H9 (cell line): ENCODE measurements around the gene TANK. TPM values are rescaled to one million over a fixed set of nuclear protein-coding genes. Genes with fewer than 3 reads are reported as not detected.

Experiments
- DNase-seq: peaks from one replicate; pipeline ENCODE4 v3.0.0-alpha.2; 2017
- H2AFZ ChIP-seq: one replicate; pipeline ENCODE4 v1.6.1; 2013; ENCODE audit warnings: mild to moderate bottlenecking, low read length, control low read depth, moderate library complexity
- H2AK5ac ChIP-seq: 2 replicates; pipeline ENCODE4 v1.6.1; 2013; ENCODE audit warnings: low read length, control low read depth, mixed read lengths; ENCODE audit not compliant: insufficient read length
- H2BK120ac ChIP-seq: one replicate; pipeline ENCODE4 v1.6.1; 2013; ENCODE audit warnings: low read depth, mild to moderate bottlenecking, low read length, control low read depth, inconsistent platforms; ENCODE audit not compliant: poor library complexity, severe bottlenecking
- H2BK12ac ChIP-seq: 2 replicates; pipeline ENCODE4 v1.6.1; 2013; ENCODE audit warnings: low read length, control low read depth, mixed read lengths, low read depth; ENCODE audit not compliant: insufficient read length
- H2BK15ac ChIP-seq: 2 replicates; pipeline ENCODE4 v1.6.1; 2013; ENCODE audit warnings: low read depth, low read length, control low read depth
- H2BK20ac ChIP-seq: one replicate; pipeline ENCODE4 v1.6.1; 2013; ENCODE audit warnings: low read depth, mild to moderate bottlenecking, low read length, control low read depth, inconsistent platforms; ENCODE audit not compliant: poor library complexity, severe bottlenecking
- H2BK5ac ChIP-seq: 2 replicates; pipeline ENCODE4 v1.6.1; 2013; ENCODE audit warnings: low read length, control low read depth, mixed read lengths; ENCODE audit not compliant: insufficient read length
- H3K14ac ChIP-seq: 2 replicates; pipeline ENCODE4 v1.6.1; 2013; ENCODE audit warnings: low read length, control low read depth; ENCODE audit not compliant: insufficient read depth
- H3K18ac ChIP-seq: 2 replicates; pipeline ENCODE4 v1.6.1; 2013; ENCODE audit warnings: low read depth, mild to moderate bottlenecking, mixed read lengths, low read length, control low read depth; ENCODE audit not compliant: insufficient read length
- H3K23ac ChIP-seq: 2 replicates; pipeline ENCODE4 v1.6.1; 2013; ENCODE audit warnings: low read length, control low read depth, mixed read lengths, low read depth; ENCODE audit not compliant: insufficient read length
- H3K23me2 ChIP-seq: 2 replicates; pipeline ENCODE4 v1.6.1; 2013; ENCODE audit warnings: low read depth, mild to moderate bottlenecking, mixed read lengths, low read length, control low read depth; ENCODE audit not compliant: insufficient read length, poor library complexity, severe bottlenecking
- H3K27ac ChIP-seq: 2 replicates; pipeline ENCODE4 v1.5.1; 2013; ENCODE audit warnings: low read length, control low read depth, mixed read lengths, low read depth; ENCODE audit not compliant: insufficient read length
- H3K27me3 ChIP-seq: 2 replicates; pipeline ENCODE4 v1.6.1; 2013; ENCODE audit warnings: low read length, control low read depth, inconsistent platforms; ENCODE audit not compliant: insufficient read depth
- H3K4ac ChIP-seq: 2 replicates; pipeline ENCODE4 v1.6.1; 2013; ENCODE audit warnings: low read depth, mild to moderate bottlenecking, control low read depth, inconsistent platforms, low read length, moderate library complexity
- H3K4me1 ChIP-seq: 2 replicates; pipeline ENCODE4 v1.6.1; 2013; ENCODE audit warnings: low read length, control low read depth, inconsistent platforms; ENCODE audit not compliant: insufficient read depth
- H3K4me2 ChIP-seq: 2 replicates; pipeline ENCODE4 v1.6.1; 2013; ENCODE audit warnings: low read length, control low read depth, mixed read lengths; ENCODE audit not compliant: insufficient read length, insufficient read depth
- H3K56ac ChIP-seq: 2 replicates; pipeline ENCODE4 v1.6.1; 2013; ENCODE audit warnings: low read depth, mild to moderate bottlenecking, mixed read lengths, low read length, control low read depth; ENCODE audit not compliant: insufficient read length
- H3K79me1 ChIP-seq: 2 replicates; pipeline ENCODE4 v1.6.1; 2013; ENCODE audit warnings: low read depth, mild to moderate bottlenecking, moderate library complexity, low read length, control low read depth, inconsistent platforms; ENCODE audit not compliant: insufficient read depth, poor library complexity, severe bottlenecking
- H3K79me2 ChIP-seq: 2 replicates; pipeline ENCODE4 v1.6.1; 2013; ENCODE audit warnings: low read length, control low read depth, inconsistent platforms; ENCODE audit not compliant: insufficient read depth
- H3K9ac ChIP-seq: 2 replicates; pipeline ENCODE4 v1.6.1; 2013; ENCODE audit warnings: low read length, control low read depth, mixed read lengths; ENCODE audit not compliant: insufficient read length; ENCODE audit errors: extremely low read depth
- H3K9me3 ChIP-seq: one replicate; pipeline ENCODE4 v1.6.1; 2013; ENCODE audit warnings: low read depth, low read length, inconsistent platforms; ENCODE audit not compliant: control insufficient read depth
- H3T11ph ChIP-seq: one replicate; pipeline ENCODE4 v1.6.1; 2013; ENCODE audit warnings: mild to moderate bottlenecking, low read length, control low read depth, inconsistent platforms
- H4K20me1 ChIP-seq: one replicate; pipeline ENCODE4 v1.6.1; 2013; ENCODE audit not compliant: control insufficient read depth, insufficient read length, insufficient read depth
- H4K5ac ChIP-seq: 2 replicates; pipeline ENCODE4 v1.6.1; 2013; ENCODE audit warnings: low read depth, mild to moderate bottlenecking, mixed read lengths, low read length, control low read depth; ENCODE audit not compliant: insufficient read length
- H4K8ac ChIP-seq: replicated peaks from 2 replicates; pipeline ENCODE4 v1.6.1; 2013; ENCODE audit warnings: low read length, control low read depth, mixed read lengths, low read depth; ENCODE audit not compliant: insufficient read length
- H4K91ac ChIP-seq: 2 replicates; pipeline ENCODE4 v1.6.1; 2013; ENCODE audit warnings: low read depth, mild to moderate bottlenecking, moderate library complexity, mixed read lengths, low read length, control low read depth; ENCODE audit not compliant: insufficient read length
- H3K27ac Mint-ChIP-seq, 3 experiments: 2 replicates in 2 of 3; 3 replicates in 1 of 3; pipeline ENCODE4 v1.8.0; 2020 to 2021; ENCODE audit warnings: mixed read lengths in 3 of 3, mild to moderate bottlenecking in 1 of 3, moderate library complexity in 1 of 3
- H3K27me3 Mint-ChIP-seq: 2 replicates; pipeline ENCODE4 v1.8.0; 2021; ENCODE audit warnings: low read depth, mild to moderate bottlenecking, moderate library complexity, mixed read lengths
- H3K36me3 Mint-ChIP-seq, 3 experiments: 2 replicates in 2 of 3; 3 replicates in 1 of 3; pipeline ENCODE4 v1.8.0; 2020 to 2021; ENCODE audit warnings: low read depth in 3 of 3, mixed read lengths in 3 of 3; ENCODE audit not compliant: insufficient read depth in 1 of 3
- H3K4me1 Mint-ChIP-seq, 2 experiments: 2 replicates each; pipeline ENCODE4 v1.8.0; 2020; ENCODE audit warnings: mixed read lengths in 2 of 2
- H3K4me3 Mint-ChIP-seq, 2 experiments: 2 replicates in 1 of 2; 3 replicates in 1 of 2; pipeline ENCODE4 v1.8.0; 2020 to 2021; ENCODE audit warnings: mild to moderate bottlenecking in 2 of 2, mixed read lengths in 2 of 2, moderate library complexity in 1 of 2
- H3K9me3 Mint-ChIP-seq, 2 experiments: 2 replicates in 1 of 2; 3 replicates in 1 of 2; pipeline ENCODE4 v1.8.0; 2020; ENCODE audit warnings: mild to moderate bottlenecking in 2 of 2, mixed read lengths in 2 of 2, moderate library complexity in 1 of 2
- WGBS: extraction: QIAGEN DNeasy Blood & Tissue Kit; methylation state at CpG from one replicate; pipeline ENCODE4 v1.1.7; 2013; ENCODE audit warnings: missing lambda C conversion rate, low lambda C conversion rate, mixed read lengths; ENCODE audit not compliant: insufficient read length; ENCODE audit errors: extremely low coverage; 5-methylcytosine and 5-hydroxymethylcytosine counted together
- total RNA-seq: library from RNA; stranded (reverse); gene quantifications from 2 replicates; pipeline ENCODE4 v1.2.1, GENCODE V29; 2021
- TF ChIP-seq, protein P1 (sequence below): fragments of 200-600 bp; sonication (generic); conservative IDR thresholded peaks from 3 replicates; pipeline ENCODE4 v1.8.0; 2021; ENCODE audit warnings: antibody characterized with exemption, mild to moderate bottlenecking

TANK gene
- total RNA-seq, 1 experiment from 2014 or later = 23.9 TPM

DNA sequence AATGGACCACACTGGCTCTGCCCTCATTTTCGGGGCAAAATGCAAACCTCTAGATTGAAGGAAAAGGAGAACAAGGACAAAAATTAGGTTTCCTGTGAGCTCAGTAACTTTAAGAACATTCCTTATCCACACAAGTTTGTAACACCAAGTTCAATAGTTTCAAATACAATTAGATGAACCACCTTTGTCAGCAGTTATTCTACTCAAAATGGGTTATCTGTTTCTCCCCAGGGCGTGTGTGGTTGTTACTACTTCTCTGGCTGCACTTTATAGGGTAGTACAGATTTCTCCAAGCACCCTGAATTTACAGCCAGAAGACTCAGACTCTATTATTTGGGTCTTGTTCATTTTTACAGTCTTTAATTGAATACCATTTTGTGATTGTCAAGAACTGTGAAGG lies 45.0 kb upstream of the TANK start:
- H3K9ac ChIP-seq = no peak overlapping the region
- no peaks in the 10 kb centered on the region for H3K36me3 Mint-ChIP-seq
- H3K4me3 Mint-ChIP-seq = no peak overlapping the region
- no peak overlapping the region for H4K5ac ChIP-seq
- WGBS = no CpG with 5 or more reads among the region's 2 CpGs
- H2BK15ac ChIP-seq = no peak overlapping the region
- H2BK20ac ChIP-seq = no peak overlapping the region
- H3K79me2 ChIP-seq = no peaks in the 10 kb centered on the region
- H3K4me1 ChIP-seq = peaks cover 2% of the 10 kb centered on the region; the same call in 1 of the 2 replicates
- H3K27ac ChIP-seq = no peak overlapping the region
- H3K4me1 Mint-ChIP-seq = peaks cover 17 to 20% of the 10 kb centered on the region in 2 experiments
- no peak overlapping the region for H2BK12ac ChIP-seq
- DNase-seq = no peak
- no peak overlapping the region for H4K8ac ChIP-seq
- no peak overlapping the region for H3T11ph ChIP-seq
- no peak overlapping the region for H2BK5ac ChIP-seq
- H4K20me1 ChIP-seq = no peaks in the 10 kb centered on the region
- TF ChIP-seq, protein P1, sequence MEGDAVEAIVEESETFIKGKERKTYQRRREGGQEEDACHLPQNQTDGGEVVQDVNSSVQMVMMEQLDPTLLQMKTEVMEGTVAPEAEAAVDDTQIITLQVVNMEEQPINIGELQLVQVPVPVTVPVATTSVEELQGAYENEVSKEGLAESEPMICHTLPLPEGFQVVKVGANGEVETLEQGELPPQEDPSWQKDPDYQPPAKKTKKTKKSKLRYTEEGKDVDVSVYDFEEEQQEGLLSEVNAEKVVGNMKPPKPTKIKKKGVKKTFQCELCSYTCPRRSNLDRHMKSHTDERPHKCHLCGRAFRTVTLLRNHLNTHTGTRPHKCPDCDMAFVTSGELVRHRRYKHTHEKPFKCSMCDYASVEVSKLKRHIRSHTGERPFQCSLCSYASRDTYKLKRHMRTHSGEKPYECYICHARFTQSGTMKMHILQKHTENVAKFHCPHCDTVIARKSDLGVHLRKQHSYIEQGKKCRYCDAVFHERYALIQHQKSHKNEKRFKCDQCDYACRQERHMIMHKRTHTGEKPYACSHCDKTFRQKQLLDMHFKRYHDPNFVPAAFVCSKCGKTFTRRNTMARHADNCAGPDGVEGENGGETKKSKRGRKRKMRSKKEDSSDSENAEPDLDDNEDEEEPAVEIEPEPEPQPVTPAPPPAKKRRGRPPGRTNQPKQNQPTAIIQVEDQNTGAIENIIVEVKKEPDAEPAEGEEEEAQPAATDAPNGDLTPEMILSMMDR = no peak
- H4K91ac ChIP-seq = no peak overlapping the region
- H2AFZ ChIP-seq = no peak overlapping the region
- no peaks in the 10 kb centered on the region for H3K9me3 ChIP-seq
- no peaks in the 10 kb centered on the region for H3K79me1 ChIP-seq
- H3K56ac ChIP-seq = no peak overlapping the region
- H3K9me3 Mint-ChIP-seq = no peaks in the 10 kb centered on the region
- no peaks in the 10 kb centered on the region for H3K23me2 ChIP-seq
- no peak overlapping the region for H3K23ac ChIP-seq
- no peak overlapping the region for H2AK5ac ChIP-seq
- H3K27me3 ChIP-seq = no peaks in the 10 kb centered on the region
- H3K4me2 ChIP-seq = no peak overlapping the region
- H3K4ac ChIP-seq = no peak overlapping the region
- no peak overlapping the region for H3K18ac ChIP-seq
- H3K14ac ChIP-seq = no peak overlapping the region
- H3K27me3 Mint-ChIP-seq = no peaks in the 10 kb centered on the region
- H3K27ac Mint-ChIP-seq = no peak overlapping the region
- H2BK120ac ChIP-seq = no peak overlapping the region
